K562 (cell line): ENCODE measurements around the gene SNPH. TPM values are rescaled to one million over a fixed set of nuclear protein-coding genes. Genes with fewer than 3 reads are reported as not detected.

Experiments used
- ATAC-seq: fragments of 200-7000 bp; cut with Tn5 transposase; 3 replicates; pipeline ENCODE4 v1.9.1; 2020; ENCODE audit warnings: moderate library complexity
- BruUV-seq: library from RNA; stranded (reverse); fragments of 400-500 nt; replicated peaks from 2 replicates; lab custom pipeline; 2021; lab: Mats Ljungman, UMichigan
- CTCF ChIA-PET: fragments of 300-600 bp; formaldehyde crosslinking; extraction: SDS; loops from one replicate; lab custom pipeline; 2021; ENCODE audit warnings: low intra/inter-chr PET ratio; lab: Yijun Ruan, JAX
- POLR2A ChIA-PET: fragments of 300-600, 350-650 bp; sonication (Branson Sonifier 250); formaldehyde crosslinking; extraction: SDS; loops from one replicate; lab custom pipeline; 2021; ENCODE audit warnings: antibody characterized with exemption, inconsistent platforms; lab: Yijun Ruan, JAX
- DNase-seq, 4 experiments: peaks; one replicate each; pipeline versions ENCODE4 v3.0.0 to v3.0.0-alpha.2; 2011 to 2018; ENCODE audit warnings: low spot score in 3 of 4, mixed read lengths in 3 of 4; ENCODE audit errors: extremely low read depth in 1 of 4
- FAIRE-seq: peaks from 2 replicates; lab custom pipeline; 2011; peaks lifted over from hg19 to GRCh38; lab: Jason Lieb, UNC
- H2AFZ ChIP-seq: 2 replicates; pipeline ENCODE4 v1.6.0; 2011; ENCODE audit warnings: low read depth, low read length, control low read depth, inconsistent platforms
- H3K27ac ChIP-seq: fragments of 200-600 bp; 3 replicates; pipeline ENCODE4 v1.8.0; 2011; ENCODE audit warnings: low read depth, mild to moderate bottlenecking, control low read depth, inconsistent platforms, low read length, moderate library complexity, mixed read lengths; ENCODE audit errors: extremely low read depth
- H3K27me3 ChIP-seq, 2 experiments: fragments of 300-600 bp in 1 of 2; 2 replicates in 1 of 2; 3 replicates in 1 of 2; pipeline versions ENCODE4 v1.6.0 to v1.8.0; 2011; ENCODE audit warnings: inconsistent platforms in 2 of 2, low read length in 2 of 2, mild to moderate bottlenecking in 1 of 2, mixed read lengths in 1 of 2, moderate library complexity in 1 of 2; ENCODE audit not compliant: control insufficient read depth in 2 of 2, insufficient read depth in 2 of 2
- H3K36me3 ChIP-seq: fragments of 300-600 bp; 3 replicates; pipeline ENCODE4 v1.8.0; 2011; ENCODE audit warnings: mild to moderate bottlenecking, low read length, inconsistent platforms; ENCODE audit not compliant: control insufficient read depth, insufficient read depth
- H3K4me1 ChIP-seq, 2 experiments: fragments of 200-600 bp in 1 of 2; replicated peaks in 1 of 2; 2 replicates in 1 of 2; 3 replicates in 1 of 2; pipeline versions ENCODE4 v1.5.1 to v1.8.0; 2011; ENCODE audit warnings: inconsistent platforms in 2 of 2, low read length in 2 of 2, mild to moderate bottlenecking in 1 of 2, mixed read lengths in 1 of 2, moderate library complexity in 1 of 2; ENCODE audit not compliant: control insufficient read depth in 2 of 2, insufficient read depth in 2 of 2
- H3K4me2 ChIP-seq: 2 replicates; pipeline ENCODE4 v1.6.1; 2011; ENCODE audit warnings: low read length, control low read depth, inconsistent platforms, mixed read lengths; ENCODE audit not compliant: insufficient read depth
- H3K4me3 ChIP-seq: fragments of 200-600 bp; sonication (generic), shearing (Covaris generic); 2 replicates; pipeline ENCODE4 v1.5.1; 2016; ENCODE audit warnings: control low read depth, inconsistent platforms
- H3K79me2 ChIP-seq: fragments of 200-600 bp; 3 replicates; pipeline ENCODE4 v1.8.0; 2011; ENCODE audit warnings: low read length, inconsistent platforms; ENCODE audit not compliant: control insufficient read depth, insufficient read depth
- H3K9ac ChIP-seq, 2 experiments: 2 replicates each; pipeline versions ENCODE4 v1.6.0 to v1.6.1; 2011; ENCODE audit warnings: low read depth in 2 of 2, low read length in 2 of 2, control low read depth in 1 of 2, inconsistent platforms in 1 of 2, mild to moderate bottlenecking in 1 of 2, mixed read lengths in 1 of 2; ENCODE audit not compliant: insufficient read depth in 1 of 2
- H3K9me1 ChIP-seq: one replicate; pipeline ENCODE4 v1.6.0; 2011; ENCODE audit warnings: inconsistent platforms, mild to moderate bottlenecking, low read length, moderate library complexity; ENCODE audit not compliant: control insufficient read depth, insufficient read depth
- H3K9me3 ChIP-seq: replicated peaks from 2 replicates; pipeline ENCODE4 v1.5.1; 2011; ENCODE audit warnings: low read depth, low read length, inconsistent platforms; ENCODE audit not compliant: control insufficient read depth, insufficient read depth
- H4K20me1 ChIP-seq: replicated peaks from 2 replicates; pipeline ENCODE4 v1.6.1; 2011; ENCODE audit warnings: low read length, inconsistent platforms, mixed read lengths; ENCODE audit not compliant: control insufficient read depth, insufficient read depth
- C11orf30 ChIP-seq: fragments of 450-650 bp; IDR thresholded peaks from 2 replicates; pipeline ENCODE4 v1.6.1; 2016; ENCODE audit warnings: low read depth, mild to moderate bottlenecking
- CBX3 ChIP-seq, 2 experiments: IDR thresholded peaks; 1 replicate in 1 of 2; 2 replicates in 1 of 2; pipeline ENCODE4 v1.6.1; 2012; ENCODE audit warnings: inconsistent platforms in 2 of 2, low read length in 2 of 2, borderline replicate concordance in 1 of 2, control low read depth in 1 of 2
- CTBP1 ChIP-seq: fragments of 450-650 bp; IDR thresholded peaks from 2 replicates; pipeline ENCODE4 v1.6.1; 2016; ENCODE audit warnings: borderline replicate concordance
- ELK1 ChIP-seq: sonication (generic); formaldehyde crosslinking; IDR thresholded peaks from 2 replicates; pipeline ENCODE4 v1.8.1; 2022; ENCODE audit warnings: missing genetic modification reagents
- ELK3 ChIP-seq: fragments of 450-650 bp; formaldehyde crosslinking; IDR thresholded peaks from 2 replicates; pipeline ENCODE4 v1.4.0; 2020; ENCODE audit warnings: mild to moderate bottlenecking
- FOXJ3 ChIP-seq: sonication (generic); formaldehyde crosslinking; IDR thresholded peaks from 2 replicates; pipeline ENCODE4 v1.4.0; 2020; ENCODE audit warnings: mild to moderate bottlenecking, missing genetic modification reagents
- MIER1 ChIP-seq: fragments of 450-650 bp; IDR thresholded peaks from 2 replicates; pipeline ENCODE4 v1.6.1; 2016; ENCODE audit warnings: antibody characterized with exemption, mild to moderate bottlenecking, low read depth
- MTA2 ChIP-seq: fragments of 450-650 bp; IDR thresholded peaks from 2 replicates; pipeline ENCODE4 v1.6.1; 2016; ENCODE audit warnings: low read depth
- MYNN ChIP-seq, 2 experiments: sonication (generic); formaldehyde crosslinking in 1 of 2; IDR thresholded peaks; 2 replicates each; pipeline versions ENCODE4 v1.5.0 to v1.6.1; 2016 to 2020; ENCODE audit warnings: antibody characterized with exemption in 1 of 2, missing genetic modification reagents in 1 of 2
- NBN ChIP-seq: fragments of 450-650 bp; IDR thresholded peaks from 2 replicates; pipeline ENCODE4 v1.6.1; 2016; ENCODE audit warnings: low read depth, mild to moderate bottlenecking
- NUFIP1 ChIP-seq: fragments of 450-650 bp; IDR thresholded peaks from 2 replicates; pipeline ENCODE4 v1.6.1; 2018; ENCODE audit not compliant: partially characterized antibody
- SIN3B ChIP-seq: fragments of 450-650 bp; IDR thresholded peaks from 2 replicates; pipeline ENCODE4 v1.6.1; 2017; ENCODE audit warnings: low read depth, mild to moderate bottlenecking, moderate library complexity
- STAG1 ChIP-seq: sonication (generic); formaldehyde crosslinking; IDR thresholded peaks from 2 replicates; pipeline ENCODE4 v1.5.0; 2020; ENCODE audit warnings: missing genetic modification reagents, borderline replicate concordance
- TAF1 ChIP-seq: IDR thresholded peaks from 2 replicates; pipeline ENCODE4 v1.6.1; 2011; ENCODE audit warnings: mild to moderate bottlenecking, low read length, moderate library complexity; ENCODE audit not compliant: insufficient read depth, control insufficient read depth, severe bottlenecking; ENCODE audit errors: extremely low read depth
- TOE1 ChIP-seq, 2 experiments: fragments of 450-650 bp in 1 of 2; sonication (generic) in 1 of 2; formaldehyde crosslinking in 1 of 2; IDR thresholded peaks; 2 replicates each; pipeline versions ENCODE4 v1.7.1 to v1.8.0; 2016 to 2022; ENCODE audit warnings: borderline replicate concordance in 2 of 2, mild to moderate bottlenecking in 2 of 2, antibody characterized with exemption in 1 of 2, inconsistent platforms in 1 of 2, low read depth in 1 of 2, missing genetic modification reagents in 1 of 2, moderate library complexity in 1 of 2
- TRIM28 ChIP-seq: fragments of 450-650 bp; IDR thresholded peaks from 2 replicates; pipeline ENCODE4 v1.6.1; 2017
- ZBTB34 ChIP-seq: fragments of 250-450 bp; sonication (Bioruptor Pico); IDR thresholded peaks from 2 replicates; pipeline ENCODE4 v1.8.0; 2021; ENCODE audit warnings: mild to moderate bottlenecking, moderate library complexity
- WGBS: fragments of 100-300 bp; shearing (Covaris generic); methylation state at CpG from one replicate; pipeline ENCODE4 v1.1.6; 2016; ENCODE audit warnings: low coverage, mixed read lengths; ENCODE audit not compliant: insufficient coverage; ENCODE audit errors: missing lambda C conversion rate; 5-methylcytosine and 5-hydroxymethylcytosine counted together
- in situ Hi-C: fragments of 300-500 bp; cut with MboI; formaldehyde crosslinking; loops from 4 replicates; pipeline ENCODE4 v1.15.0; 2018; ENCODE audit warnings: inconsistent platforms, mixed read lengths
- intact Hi-C: fragments of 100-400 bp; cut with micrococcal nuclease; formaldehyde crosslinking; loops from 2 replicates; pipeline ENCODE4 v1.14.2; 2022
- polyA plus RNA-seq, 8 experiments: library from polyadenylated mRNA; depleted of rRNA in 4 of 8; stranded (reverse) in 5 of 8; unstranded in 3 of 8; fragments of >200 nt; fragmentation: Nextera tagmentation in 2 of 8; fragmentation: Illumina TruSeq in 1 of 8; extraction: Ambion mirVana in 2 of 8; extraction: Trizol in 1 of 8; gene quantifications; 2 replicates each; pipeline versions ENCODE4 v1.2.1 to v1.2.3, GENCODE V29; 2011 to 2014; ENCODE audit warnings: inconsistent platforms in 1 of 8, missing spikeins in 1 of 8
- total RNA-seq, 7 experiments: library from RNA; depleted of rRNA in 6 of 7; stranded (reverse); fragments of >200 nt in 6 of 7; fragmentation: Illumina TruSeq in 2 of 7; extraction: Trizol in 2 of 7; gene quantifications; 2 replicates each; pipeline versions ENCODE4 v1.2.1 to v1.2.3, GENCODE V29; 2011 to 2021; ENCODE audit warnings: low replicate concordance in 1 of 7

Gene SNPH
- total and polyA plus RNA-seq, 9 of the 15 experiments (the other 6 are each of a cell fraction or from before 2014, with no cell fraction given): 0.03 to 4.2 (median 1.4) TPM

- H4K20me1 ChIP-seq: no peaks in the 10 kb centered on the region
- ChIA-PET CTCF (interaction anchor here (0.6 kb wide), 1 partner anchor 155 kb away, joined by 3 read pairs; no protein-coding TSS in a partner anchor), POLR2A (interaction anchor here (0.7 to 2.5 kb wide), 2 partner anchors 14 kb away, joined by 3 to 8 read pairs; no protein-coding TSS in a partner anchor)
- DNase-seq (peak; percentile 41 to 77 (median 53)), ATAC-seq (peak; percentile 63), FAIRE-seq (peak; percentile 83)
- H3K9me1 ChIP-seq: no peaks in the 10 kb centered on the region
- 2% methylated on average over 4 of the region's 4 CpGs for WGBS
- H3K9me3 ChIP-seq: peaks cover 9% of the 10 kb centered on the region; the same call in 1 of the 2 replicates
- intact Hi-C loops: no loop called here
- peaks cover 12 to 46% of the 10 kb centered on the region in 2 experiments for H3K4me1 ChIP-seq
- H3K27me3 ChIP-seq: no peaks in the 10 kb centered on the region
- H3K4me2 ChIP-seq: peak overlapping the region; percentile 63
- H3K36me3 ChIP-seq: no peaks in the 10 kb centered on the region; the same call in 2 of the 3 replicates
- in situ Hi-C loops: no loop called here
- peak overlapping the region in 1 of 2 experiments; percentile 55; a peak in 2 of 4 replicates for H3K9ac ChIP-seq
- peak overlapping the region; percentile 77 for H3K27ac ChIP-seq
- H3K79me2 ChIP-seq: no peaks in the 10 kb centered on the region; the same call in 2 of the 3 replicates
- peak overlapping the region; percentile 74 for H2AFZ ChIP-seq
- BruUV-seq: no TSS peak
- H3K4me3 ChIP-seq: peak overlapping the region; percentile 55
- no peak for TF ChIP-seq FOXJ3 (CRISPR knock-in tag)
- TF ChIP-seq NBN: no peak
- TF ChIP-seq SIN3B: no peak
- no peak for TF ChIP-seq ZBTB34
- TF ChIP-seq MTA2: peak; percentile 49; the same call in 1 of the 2 replicates
- 0 out of 2 replicates have a peak, but pooled peaks have one; percentile 7 for TF ChIP-seq MIER1
- TF ChIP-seq TAF1: no peak
- no peak for TF ChIP-seq NUFIP1
- TF ChIP-seq TRIM28: no peak
- no peak for TF ChIP-seq ELK1
- TF ChIP-seq ELK3 (CRISPR knock-in tag): no peak
- TF ChIP-seq C11orf30: no peak
- no peak for TF ChIP-seq TOE1 (IDR thresholded peaks at IDR 0.05; ENCODE audit: borderline replicate concordance)
- TF ChIP-seq TOE1 (CRISPR knock-in tag; IDR thresholded peaks at IDR 0.05; ENCODE audit: borderline replicate concordance, low read depth): no peak
- TF ChIP-seq CBX3 (IDR thresholded peaks at IDR 0.05; ENCODE audit: borderline replicate concordance in 1 of 2, low read length in 2 of 2): no peak
- TF ChIP-seq MYNN (IDR thresholded peaks at IDR 0.05): no peak
- TF ChIP-seq MYNN (CRISPR knock-in tag; IDR thresholded peaks at IDR 0.05): no peak
- peak; percentile 85 for TF ChIP-seq CTBP1
- TF ChIP-seq STAG1 (CRISPR knock-in tag): no peak
Observed at GRCh38 chr20:1265226-1265915, 723 bp upstream of the SNPH start.
